ENCODE data around the gene TMEM87B.
A peak's percentile ranks its signal among the peaks of the same experiment; 100 is the strongest.
"Not testable (repeated sequence)": the region's sequence is repeated elsewhere in the genome, so short reads cannot be mapped to it uniquely, and the experiment has no call there.

TMEM87B gene

GRCh38 chr2:112108178-112108832 lies 53.2 kb downstream of the TMEM87B start:
- no peak for DNase-seq (ENCODE audit: low read depth, low spot score)
- no peak for TF ChIP-seq ZNF274 (IDR thresholded peaks at IDR 0.05; ENCODE audit: low read depth, low read length)
- no peak for TF ChIP-seq YY1 (IDR thresholded peaks at IDR 0.05; ENCODE audit: insufficient read depth, insufficient read length)
- no peak for TF ChIP-seq SUZ12 (IDR thresholded peaks at IDR 0.05; ENCODE audit: extremely low read depth, insufficient read depth, insufficient read length)
- Histone ChIP-seq H3K9me3 (ENCODE audit: insufficient read depth, low read length) (peaks cover 18% of the 10 kb centered on the region), H3K9ac (ENCODE audit: insufficient read length, low read depth) (no peak overlapping the region), H3K4me1 (ENCODE audit: insufficient read depth, insufficient read length) (no peaks in the 10 kb centered on the region), H3K36me3 (ENCODE audit: insufficient read depth, insufficient read length, low read length) (peaks cover 16% of the 10 kb centered on the region), H3K4me3 (ENCODE audit: insufficient read length, low read depth) (no peak overlapping the region), H3K27me3 (ENCODE audit: insufficient read depth, insufficient read length) (no peaks in the 10 kb centered on the region)

GRCh38 chr2:112109278-112109677 lies 54.2 kb downstream of the TMEM87B start:
- Histone ChIP-seq H3K4me3 (ENCODE audit: insufficient read length, low read depth) (no peak overlapping the region), H3K4me1 (ENCODE audit: insufficient read depth, insufficient read length) (no peaks in the 10 kb centered on the region), H3K27me3 (ENCODE audit: insufficient read depth, insufficient read length) (no peaks in the 10 kb centered on the region), H3K9me3 (ENCODE audit: insufficient read depth, low read length) (peaks cover 18% of the 10 kb centered on the region), H3K36me3 (ENCODE audit: insufficient read depth, insufficient read length, low read length) (peaks cover 16% of the 10 kb centered on the region), H3K9ac (ENCODE audit: insufficient read length, low read depth) (no peak overlapping the region)
- TF ChIP-seq SUZ12 (IDR thresholded peaks at IDR 0.05; ENCODE audit: extremely low read depth, insufficient read depth, insufficient read length) (no peak), YY1 (IDR thresholded peaks at IDR 0.05; ENCODE audit: insufficient read depth, insufficient read length) (no peak), ZNF274 (IDR thresholded peaks at IDR 0.05; ENCODE audit: low read depth, low read length) (no peak)
- DNase-seq (ENCODE audit: low read depth, low spot score) = no peak

DNA sequence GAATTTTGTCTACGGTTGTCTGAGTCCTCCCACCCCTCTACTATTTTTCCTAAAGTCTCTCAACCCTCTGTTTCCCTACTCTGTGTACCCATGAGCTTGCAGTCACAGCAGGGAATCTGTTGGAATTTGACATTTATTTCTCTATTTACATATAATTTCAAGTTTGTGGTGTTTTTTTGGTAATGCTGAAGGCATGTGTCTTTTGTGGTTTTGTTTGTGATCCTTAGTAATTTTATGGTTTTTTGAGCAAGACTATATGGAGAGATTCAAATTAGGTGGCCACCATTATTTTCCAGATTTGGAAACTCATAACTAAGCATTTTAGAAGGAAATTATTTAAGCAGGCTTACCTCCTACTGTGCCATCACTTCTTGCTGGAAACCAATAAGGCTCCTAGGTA lies 55.9 kb downstream of the TMEM87B start:
- H3K9me3 ChIP-seq (ENCODE audit: insufficient read depth, low read length) = peaks cover 18% of the 10 kb centered on the region
- TF ChIP-seq ZNF274 (IDR thresholded peaks at IDR 0.05; ENCODE audit: low read depth, low read length) = no peak
- TF ChIP-seq YY1 (IDR thresholded peaks at IDR 0.05; ENCODE audit: insufficient read depth, insufficient read length) = no peak
- TF ChIP-seq SUZ12 (IDR thresholded peaks at IDR 0.05; ENCODE audit: extremely low read depth, insufficient read depth, insufficient read length) = no peak
- no peak overlapping the region for H3K4me3 ChIP-seq (ENCODE audit: insufficient read length, low read depth)
- H3K4me1 ChIP-seq (ENCODE audit: insufficient read depth, insufficient read length) = no peaks in the 10 kb centered on the region
- no peaks in the 10 kb centered on the region for H3K27me3 ChIP-seq (ENCODE audit: insufficient read depth, insufficient read length)
- H3K36me3 ChIP-seq (ENCODE audit: insufficient read depth, insufficient read length, low read length) = peaks cover 14% of the 10 kb centered on the region
- no peak for DNase-seq (ENCODE audit: low read depth, low spot score)
- H3K9ac ChIP-seq (ENCODE audit: insufficient read length, low read depth) = no peak overlapping the region

- DNase-seq (ENCODE audit: low read depth, low spot score); H3K9ac ChIP-seq (ENCODE audit: insufficient read length, low read depth); H3K4me3 ChIP-seq (ENCODE audit: insufficient read length, low read depth); H3K4me1 ChIP-seq (ENCODE audit: insufficient read depth, insufficient read length); H3K27me3 ChIP-seq (ENCODE audit: insufficient read depth, insufficient read length): not testable (repeated sequence)
- peaks cover 10% of the 10 kb centered on the region for H3K36me3 ChIP-seq (ENCODE audit: insufficient read depth, insufficient read length, low read length)
- H3K9me3 ChIP-seq (ENCODE audit: insufficient read depth, low read length) = peaks cover 18% of the 10 kb centered on the region
These were observed 58.3 kb downstream of the TMEM87B start for GRCh38 chr2:112113354-112113753.

DNA sequence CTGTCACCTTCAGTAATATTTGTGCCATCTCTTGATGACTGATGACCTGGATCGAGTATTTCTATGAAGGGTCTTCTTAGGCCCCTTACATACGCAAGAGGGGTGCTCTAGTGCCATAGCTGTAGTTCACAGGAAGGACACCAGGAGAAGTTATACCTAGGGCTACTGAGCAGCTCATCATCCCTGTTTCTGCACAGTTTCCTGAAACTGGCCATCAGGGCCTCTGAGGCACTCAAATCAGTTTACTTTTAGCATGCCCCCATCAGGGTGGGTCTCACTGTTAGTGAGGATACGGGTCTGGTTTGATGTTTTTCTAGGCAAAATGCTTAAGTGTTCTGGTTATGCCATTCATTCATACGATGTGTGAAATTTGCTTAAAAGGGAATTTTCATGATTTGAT lies 63.1 kb downstream of the TMEM87B start:
- Histone ChIP-seq H3K4me3 (ENCODE audit: insufficient read length, low read depth) (no peak overlapping the region), H3K36me3 (ENCODE audit: insufficient read depth, insufficient read length, low read length) (peaks cover 3% of the 10 kb centered on the region), H3K27me3 (ENCODE audit: insufficient read depth, insufficient read length) (no peaks in the 10 kb centered on the region), H3K9me3 (ENCODE audit: insufficient read depth, low read length) (peaks cover 5% of the 10 kb centered on the region; the same call in 1 of the 2 replicates), H3K4me1 (ENCODE audit: insufficient read depth, insufficient read length) (no peaks in the 10 kb centered on the region), H3K9ac (ENCODE audit: insufficient read length, low read depth) (no peak overlapping the region)
- no peak for DNase-seq (ENCODE audit: low read depth, low spot score)
- TF ChIP-seq SUZ12 (IDR thresholded peaks at IDR 0.05; ENCODE audit: extremely low read depth, insufficient read depth, insufficient read length) (no peak), ZNF274 (IDR thresholded peaks at IDR 0.05; ENCODE audit: low read depth, low read length) (no peak), YY1 (IDR thresholded peaks at IDR 0.05; ENCODE audit: insufficient read depth, insufficient read length) (no peak)

- no peaks in the 10 kb centered on the region for H3K27me3 ChIP-seq (ENCODE audit: insufficient read depth, insufficient read length)
- peak; percentile 36 for DNase-seq (ENCODE audit: low read depth, low spot score)
- no peaks in the 10 kb centered on the region for H3K4me1 ChIP-seq (ENCODE audit: insufficient read depth, insufficient read length)
- TF ChIP-seq YY1 (IDR thresholded peaks at IDR 0.05; ENCODE audit: insufficient read depth, insufficient read length) = no peak
- TF ChIP-seq SUZ12 (IDR thresholded peaks at IDR 0.05; ENCODE audit: extremely low read depth, insufficient read depth, insufficient read length) = no peak
- TF ChIP-seq ZNF274 (IDR thresholded peaks at IDR 0.05; ENCODE audit: low read depth, low read length) = no peak
- H3K36me3 ChIP-seq (ENCODE audit: insufficient read depth, insufficient read length, low read length) = peaks cover under 1% of the 10 kb centered on the region
- no peak overlapping the region for H3K4me3 ChIP-seq (ENCODE audit: insufficient read length, low read depth)
- H3K9me3 ChIP-seq (ENCODE audit: insufficient read depth, low read length) = peaks cover 9% of the 10 kb centered on the region; the same call in 1 of the 2 replicates
- H3K9ac ChIP-seq (ENCODE audit: insufficient read length, low read depth) = no peak overlapping the region
These were observed 66.7 kb downstream of the TMEM87B start for GRCh38 chr2:112121682-112122254.

DNA sequence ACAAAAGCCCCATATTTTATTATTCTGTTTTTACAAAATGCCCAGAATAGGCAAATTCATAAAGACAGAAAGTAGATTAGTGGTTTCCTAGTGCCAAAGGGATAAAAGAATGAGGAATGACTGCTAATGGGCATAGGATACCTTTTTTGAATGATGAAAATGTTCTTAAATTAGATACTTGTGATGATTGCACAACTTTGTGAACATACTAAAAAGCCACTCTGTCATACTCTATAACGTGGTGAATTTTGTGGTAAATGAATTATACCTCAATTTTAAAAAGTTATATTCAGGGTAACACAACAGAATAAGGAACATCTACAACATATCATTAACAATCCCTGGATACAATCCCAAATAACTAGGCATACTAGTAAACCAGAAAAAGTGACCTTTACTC lies 74.0 kb downstream of the TMEM87B start:
- H3K27me3 ChIP-seq (ENCODE audit: insufficient read depth, insufficient read length) = no peaks in the 10 kb centered on the region
- H3K9ac ChIP-seq (ENCODE audit: insufficient read length, low read depth) = no peak overlapping the region
- H3K36me3 ChIP-seq (ENCODE audit: insufficient read depth, insufficient read length, low read length) = no peaks in the 10 kb centered on the region
- H3K4me3 ChIP-seq (ENCODE audit: insufficient read length, low read depth) = no peak overlapping the region
- TF ChIP-seq YY1 (IDR thresholded peaks at IDR 0.05; ENCODE audit: insufficient read depth, insufficient read length) = no peak
- TF ChIP-seq ZNF274 (IDR thresholded peaks at IDR 0.05; ENCODE audit: low read depth, low read length) = no peak
- no peak for TF ChIP-seq SUZ12 (IDR thresholded peaks at IDR 0.05; ENCODE audit: extremely low read depth, insufficient read depth, insufficient read length)
- no peak for DNase-seq (ENCODE audit: low read depth, low spot score)
- no peaks in the 10 kb centered on the region for H3K4me1 ChIP-seq (ENCODE audit: insufficient read depth, insufficient read length)
- peaks cover 20% of the 10 kb centered on the region; the same call in 1 of the 2 replicates for H3K9me3 ChIP-seq (ENCODE audit: insufficient read depth, low read length)
